NCI-H128 (cell line): ENCODE results near the gene AMY1C.
"Not testable (repeated sequence)": the region's sequence is repeated elsewhere in the genome, so short reads cannot be mapped to it uniquely, and the experiment has no call there.

ENCODE experiments used
- DNase-seq: peaks from one replicate; lab custom pipeline; 2025; ENCODE audit not compliant: unreplicated experiment; lab: John Stamatoyannopoulos, UW

AMY1C gene

GRCh38 chr1:103749598-103749997, at the start of gene AMY1C:
Gene AMY1C, plus strand, starts transcription at chr1:103749898. Its CDS starts 572 bp downstream, at chr1:103750470.
- not testable (repeated sequence) for DNase-seq

GRCh38 chr1:103700669-103701068, 49.0 kb upstream of the AMY1C start:
- not testable (repeated sequence) for DNase-seq

GRCh38 chr1:103701256-103701655, 48.4 kb upstream of the AMY1C start:
- DNase-seq: not testable (repeated sequence)

- not testable (repeated sequence) for DNase-seq
Observed at GRCh38 chr1:103707670-103708069, 42.0 kb upstream of the AMY1C start.

- DNase-seq: not testable (repeated sequence)
Observed at GRCh38 chr1:103710381-103710780, 39.3 kb upstream of the AMY1C start.

GRCh38 chr1:103717404-103717803, 32.3 kb upstream of the AMY1C start:
- DNase-seq: not testable (repeated sequence)

GRCh38 chr1:103721473-103721872, 28.2 kb upstream of the AMY1C start:
- DNase-seq: not testable (repeated sequence)

- DNase-seq: not testable (repeated sequence)
Observed at GRCh38 chr1:103735334-103735733, 14.4 kb upstream of the AMY1C start.

GRCh38 chr1:103738031-103738430, 11.7 kb upstream of the AMY1C start:
- not testable (repeated sequence) for DNase-seq

- not testable (repeated sequence) for DNase-seq
Observed at GRCh38 chr1:103744449-103744848, 5.2 kb upstream of the AMY1C start.

GRCh38 chr1:103745040-103745439, 4.7 kb upstream of the AMY1C start:
- DNase-seq: not testable (repeated sequence)

- not testable (repeated sequence) for DNase-seq
Observed at GRCh38 chr1:103748273-103748672, 1.4 kb upstream of the AMY1C start.

GRCh38 chr1:103761896-103762295, 12.2 kb downstream of the AMY1C start:
- DNase-seq: no peak

GRCh38 chr1:103779932-103780331, 30.2 kb downstream of the AMY1C start:
- no peak for DNase-seq

GRCh38 chr1:103783944-103784377, 34.3 kb downstream of the AMY1C start:
- no peak for DNase-seq

GRCh38 chr1:103788377-103788776, 38.7 kb downstream of the AMY1C start:
- no peak for DNase-seq

GRCh38 chr1:103790172-103790571, 40.5 kb downstream of the AMY1C start:
- DNase-seq: no peak
